CD8-positive, alpha-beta memory T cell (primary cell): ENCODE measurements around the gene ARMC3. TPM values are rescaled to one million over a fixed set of nuclear protein-coding genes. Genes with fewer than 3 reads are reported as not detected.

Experiments
- CTCF ChIA-PET: fragments of 350-600 bp; sonication (Branson Sonifier 250); formaldehyde crosslinking; loops from one replicate; lab custom pipeline; 2021; ENCODE audit warnings: antibody characterized with exemption; lab: Charles Lee
- POLR2A ChIA-PET: fragments of 350-600 bp; sonication (Branson Sonifier 250); formaldehyde crosslinking; loops from one replicate; lab custom pipeline; 2021; ENCODE audit warnings: antibody characterized with exemption; lab: Charles Lee
- DNase-seq, 5 donors: peaks; one replicate each; pipeline versions ENCODE4 v3.0.0 to v3.0.0-alpha.2; 2020 to 2022; ENCODE audit warnings: mixed read lengths in 1 of 5
- H3K27ac ChIP-seq: one replicate; pipeline ENCODE4 v1.7.0; 2013; ENCODE audit warnings: low read depth, mild to moderate bottlenecking, low read length, moderate library complexity
- H3K27me3 ChIP-seq: 2 replicates; pipeline ENCODE4 v1.7.0; 2013; ENCODE audit warnings: low read length, mild to moderate bottlenecking; ENCODE audit not compliant: insufficient read depth, poor library complexity, severe bottlenecking
- H3K36me3 ChIP-seq: 2 replicates; pipeline ENCODE4 v1.7.0; 2013; ENCODE audit warnings: mild to moderate bottlenecking, low read length, moderate library complexity; ENCODE audit not compliant: insufficient read depth
- H3K4me1 ChIP-seq: 2 replicates; pipeline ENCODE4 v1.7.0; 2013; ENCODE audit warnings: mild to moderate bottlenecking, low read length, moderate library complexity; ENCODE audit not compliant: insufficient read depth
- H3K4me3 ChIP-seq: 2 replicates; pipeline ENCODE4 v1.7.0; 2013; ENCODE audit warnings: mild to moderate bottlenecking, low read length
- H3K9me3 ChIP-seq: 2 replicates; pipeline ENCODE4 v1.7.0; 2013; ENCODE audit warnings: mild to moderate bottlenecking, low read length
- H3K27ac Mint-ChIP-seq, 8 donors: one replicate each; pipeline ENCODE4 v1.8.0; 2020 to 2021; ENCODE audit warnings: mixed read lengths in 8 of 8, mild to moderate bottlenecking in 6 of 8, inconsistent platforms in 3 of 8, moderate library complexity in 3 of 8
- H3K27me3 Mint-ChIP-seq, 2 donors: one replicate each; pipeline ENCODE4 v1.8.0; 2020 to 2021; ENCODE audit warnings: mixed read lengths in 2 of 2, mild to moderate bottlenecking in 1 of 2, moderate library complexity in 1 of 2
- H3K36me3 Mint-ChIP-seq, 3 donors: one replicate each; pipeline ENCODE4 v1.8.0; 2020 to 2021; ENCODE audit warnings: mixed read lengths in 3 of 3, inconsistent platforms in 1 of 3, mild to moderate bottlenecking in 1 of 3
- H3K4me1 Mint-ChIP-seq, 3 donors: one replicate each; pipeline ENCODE4 v1.8.0; 2020 to 2021; ENCODE audit warnings: mixed read lengths in 3 of 3, inconsistent platforms in 1 of 3, mild to moderate bottlenecking in 1 of 3
- H3K4me3 Mint-ChIP-seq, 7 donors: one replicate each; pipeline ENCODE4 v1.8.0; 2020 to 2021; ENCODE audit warnings: mixed read lengths in 7 of 7, mild to moderate bottlenecking in 6 of 7, moderate library complexity in 4 of 7, inconsistent platforms in 2 of 7
- H3K9me3 Mint-ChIP-seq, 5 donors: one replicate each; pipeline ENCODE4 v1.8.0; 2020 to 2022; ENCODE audit warnings: mixed read lengths in 5 of 5, mild to moderate bottlenecking in 3 of 5, moderate library complexity in 2 of 5, inconsistent platforms in 1 of 5
- polyA plus RNA-seq: library from polyadenylated mRNA; unstranded; fragments of 300-500 nt; fragmentation: Illumina TruSeq; gene quantifications from one replicate; pipeline ENCODE4 v1.2.3, GENCODE V29; 2021
- total RNA-seq, 2 experiments: library from RNA; stranded (reverse); gene quantifications; one replicate each; pipeline ENCODE4 v1.2.3, GENCODE V29; 2021

Gene ARMC3
- total and polyA plus RNA-seq, 3 experiments from 2014 or later, result not detected

DNA sequence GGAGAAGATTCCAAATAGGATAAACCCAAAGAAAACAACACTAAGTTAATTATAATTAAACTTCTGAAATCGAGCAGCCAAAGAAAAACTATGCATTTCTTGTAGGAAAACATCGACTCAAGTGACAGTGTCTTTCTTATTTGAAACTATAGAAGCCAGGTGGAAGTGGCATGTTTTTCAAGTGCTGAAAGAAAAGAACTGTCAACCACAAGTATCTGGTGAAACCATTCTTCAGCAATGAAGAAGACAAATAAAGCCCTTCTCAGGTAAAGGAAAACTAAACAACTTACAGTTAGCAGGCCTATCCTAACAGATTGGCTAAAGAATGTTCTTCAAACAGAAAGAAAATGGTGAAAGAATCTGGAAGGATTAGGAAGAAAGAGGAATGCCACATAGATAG, 96.1 kb downstream of the ARMC3 start:
- Histone ChIP-seq H3K4me3 (no peak overlapping the region), H3K4me1 (no peaks in the 10 kb centered on the region), H3K36me3 (no peaks in the 10 kb centered on the region), H3K9me3 (no peaks in the 10 kb centered on the region), H3K27ac (no peak overlapping the region), H3K27me3 (peaks cover 3% of the 10 kb centered on the region)
- Mint-ChIP-seq H3K4me3 (no peak overlapping the region), H3K4me1 (no peaks in the 10 kb centered on the region), H3K27me3 (peaks cover 35 to 76% of the 10 kb centered on the region in 2 donors), H3K9me3 (peaks cover 18 to 30% (median 24%) of the 10 kb centered on the region in 5 donors), H3K27ac (no peak overlapping the region), H3K36me3 (peaks cover 0 to 7% (median 2%) of the 10 kb centered on the region in 3 donors)
- ChIA-PET CTCF (no interaction called here), POLR2A (no interaction called here)
- no peak for DNase-seq

- POLR2A ChIA-PET, result no interaction called here
- Mint-ChIP-seq H3K4me1 (no peaks in the 10 kb centered on the region), H3K27ac (no peak overlapping the region), H3K9me3 (peaks cover 0 to 2% (median 0%) of the 10 kb centered on the region in 5 donors), H3K36me3 (no peaks in the 10 kb centered on the region), H3K4me3 (no peak overlapping the region), H3K27me3 (peaks cover 17 to 60% of the 10 kb centered on the region in 2 donors)
- CTCF ChIA-PET, result interaction anchor here (1.1 kb wide), 1 partner anchor 9 kb away, joined by 3 read pairs; no protein-coding TSS in a partner anchor
- Histone ChIP-seq H3K27me3 (no peaks in the 10 kb centered on the region), H3K4me1 (no peaks in the 10 kb centered on the region), H3K36me3 (no peaks in the 10 kb centered on the region), H3K9me3 (no peaks in the 10 kb centered on the region), H3K4me3 (no peak overlapping the region), H3K27ac (no peak overlapping the region)
- no peak for DNase-seq
Observed at GRCh38 chr10:23031318-23031717, 103.5 kb downstream of the ARMC3 start.

DNA sequence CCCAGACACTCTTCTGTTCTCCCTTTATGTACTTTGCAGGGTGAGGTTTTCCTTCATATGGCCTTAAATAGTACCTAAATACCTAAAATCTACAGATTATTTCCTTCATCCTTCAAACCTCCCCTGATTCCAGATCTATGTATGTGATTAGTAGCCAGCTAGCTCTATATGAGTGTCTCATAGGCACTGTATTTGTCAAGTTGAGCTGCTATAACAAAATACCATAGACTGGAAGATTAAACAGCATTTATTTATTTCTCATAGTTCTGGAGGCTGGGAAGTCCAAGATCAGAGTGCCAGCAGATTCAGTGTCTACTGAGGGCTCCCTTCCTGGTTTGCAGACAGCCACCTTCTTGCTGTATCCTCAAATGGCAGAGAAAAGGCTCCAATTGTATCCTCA, 106.9 kb downstream of the ARMC3 start:
- peaks cover 15 to 59% of the 10 kb centered on the region in 2 donors for H3K27me3 Mint-ChIP-seq
- H3K9me3 Mint-ChIP-seq, result peaks cover 0 to 4% (median 2%) of the 10 kb centered on the region in 5 donors
- no peaks in the 10 kb centered on the region for H3K36me3 Mint-ChIP-seq
- H3K4me1 Mint-ChIP-seq, result no peaks in the 10 kb centered on the region
- Histone ChIP-seq H3K27ac (no peak overlapping the region), H3K4me1 (no peaks in the 10 kb centered on the region), H3K36me3 (no peaks in the 10 kb centered on the region), H3K4me3 (no peak overlapping the region), H3K27me3 (no peaks in the 10 kb centered on the region), H3K9me3 (no peaks in the 10 kb centered on the region)
- DNase-seq, result no peak
- ChIA-PET CTCF (no interaction called here), POLR2A (no interaction called here)
- no peak overlapping the region for H3K27ac Mint-ChIP-seq
- no peak overlapping the region for H3K4me3 Mint-ChIP-seq

GRCh38 chr10:23035569-23035968, 107.7 kb downstream of the ARMC3 start:
- no peaks in the 10 kb centered on the region for H3K9me3 ChIP-seq
- H3K27ac ChIP-seq, result no peak overlapping the region
- H3K4me3 ChIP-seq, result no peak overlapping the region
- Mint-ChIP-seq H3K27ac (peak overlapping the region in 1 of 8 donors; percentile 20), H3K9me3 (peaks cover 0 to 6% (median 3%) of the 10 kb centered on the region in 5 donors), H3K4me1 (no peaks in the 10 kb centered on the region), H3K4me3 (no peak overlapping the region), H3K27me3 (peaks cover 15 to 59% of the 10 kb centered on the region in 2 donors), H3K36me3 (no peaks in the 10 kb centered on the region)
- H3K4me1 ChIP-seq, result no peaks in the 10 kb centered on the region
- ChIA-PET CTCF (no interaction called here), POLR2A (interaction anchor here (0.5 kb wide), 1 partner anchor 1413 kb away, joined by 4 read pairs; no protein-coding TSS in a partner anchor)
- no peaks in the 10 kb centered on the region for H3K36me3 ChIP-seq
- DNase-seq, result no peak
- no peaks in the 10 kb centered on the region for H3K27me3 ChIP-seq

DNA sequence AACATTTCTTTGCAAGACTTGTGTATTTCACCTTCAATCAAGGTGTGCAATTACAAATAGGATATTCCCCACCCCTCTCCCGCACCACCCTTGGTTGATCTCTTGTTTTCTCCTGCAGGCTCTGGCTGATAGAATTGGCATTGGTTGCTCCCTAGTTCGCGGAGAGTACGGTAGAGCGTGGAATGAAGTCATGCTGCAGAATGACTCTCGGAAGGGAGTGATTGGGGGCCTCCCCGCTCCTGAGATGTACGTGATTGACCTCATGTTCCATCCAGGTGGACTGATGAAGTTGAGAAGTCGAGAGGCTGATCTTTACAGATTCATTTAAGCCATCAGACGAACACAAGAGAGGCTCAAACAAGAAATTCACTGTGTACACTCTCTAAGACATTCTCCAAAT, 109.3 kb downstream of the ARMC3 start:
- no peaks in the 10 kb centered on the region for H3K27me3 ChIP-seq
- Mint-ChIP-seq H3K4me3 (no peak overlapping the region), H3K27me3 (peaks cover 16 to 52% of the 10 kb centered on the region in 2 donors), H3K9me3 (peaks cover 0 to 6% (median 3%) of the 10 kb centered on the region in 5 donors), H3K36me3 (no peaks in the 10 kb centered on the region), H3K4me1 (no peaks in the 10 kb centered on the region), H3K27ac (no peak overlapping the region)
- no peaks in the 10 kb centered on the region for H3K36me3 ChIP-seq
- H3K4me3 ChIP-seq, result no peak overlapping the region
- ChIA-PET CTCF (no interaction called here), POLR2A (no interaction called here)
- no peak for DNase-seq
- H3K9me3 ChIP-seq, result no peaks in the 10 kb centered on the region
- no peak overlapping the region for H3K27ac ChIP-seq
- H3K4me1 ChIP-seq, result no peaks in the 10 kb centered on the region

GRCh38 chr10:23037561-23037960, 109.7 kb downstream of the ARMC3 start:
- Mint-ChIP-seq H3K9me3 (peaks cover 0 to 6% (median 3%) of the 10 kb centered on the region in 5 donors), H3K4me3 (no peak overlapping the region), H3K27ac (no peak overlapping the region), H3K36me3 (no peaks in the 10 kb centered on the region), H3K4me1 (no peaks in the 10 kb centered on the region), H3K27me3 (peaks cover 16 to 56% of the 10 kb centered on the region in 2 donors)
- Histone ChIP-seq H3K9me3 (no peaks in the 10 kb centered on the region), H3K36me3 (no peaks in the 10 kb centered on the region), H3K4me1 (no peaks in the 10 kb centered on the region), H3K27me3 (no peaks in the 10 kb centered on the region), H3K27ac (no peak overlapping the region), H3K4me3 (no peak overlapping the region)
- ChIA-PET CTCF (no interaction called here), POLR2A (no interaction called here)
- no peak for DNase-seq

GRCh38 chr10:23038172-23038571, 110.3 kb downstream of the ARMC3 start:
- peaks cover 16 to 58% of the 10 kb centered on the region in 2 donors for H3K27me3 Mint-ChIP-seq
- CTCF ChIA-PET, result no interaction called here
- no peaks in the 10 kb centered on the region for H3K4me1 Mint-ChIP-seq
- H3K9me3 Mint-ChIP-seq, result peaks cover 0 to 6% (median 3%) of the 10 kb centered on the region in 5 donors
- POLR2A ChIA-PET, result no interaction called here
- H3K27ac Mint-ChIP-seq, result no peak overlapping the region
- Histone ChIP-seq H3K9me3 (no peaks in the 10 kb centered on the region), H3K27me3 (no peaks in the 10 kb centered on the region), H3K4me3 (no peak overlapping the region), H3K27ac (no peak overlapping the region), H3K36me3 (no peaks in the 10 kb centered on the region), H3K4me1 (no peaks in the 10 kb centered on the region)
- H3K36me3 Mint-ChIP-seq, result no peaks in the 10 kb centered on the region
- no peak for DNase-seq
- no peak overlapping the region for H3K4me3 Mint-ChIP-seq

GRCh38 chr10:23040002-23040401, 112.1 kb downstream of the ARMC3 start:
- Histone ChIP-seq H3K4me3 (no peak overlapping the region), H3K4me1 (no peaks in the 10 kb centered on the region), H3K27ac (no peak overlapping the region), H3K9me3 (no peaks in the 10 kb centered on the region), H3K27me3 (no peaks in the 10 kb centered on the region), H3K36me3 (no peaks in the 10 kb centered on the region)
- H3K27me3 Mint-ChIP-seq, result peaks cover 16 to 49% of the 10 kb centered on the region in 2 donors
- DNase-seq, result no peak
- H3K27ac Mint-ChIP-seq, result no peak overlapping the region
- ChIA-PET POLR2A (no interaction called here), CTCF (interaction anchor here (0.9 kb wide), 1 partner anchor 9 kb away, joined by 3 read pairs; no protein-coding TSS in a partner anchor)
- H3K9me3 Mint-ChIP-seq, result peaks cover 0 to 6% (median 3%) of the 10 kb centered on the region in 5 donors
- H3K36me3 Mint-ChIP-seq, result no peaks in the 10 kb centered on the region
- H3K4me3 Mint-ChIP-seq, result no peak overlapping the region
- H3K4me1 Mint-ChIP-seq, result no peaks in the 10 kb centered on the region
